22Rv1 (cell line): ENCODE measurements around the gene ZNF860.

ENCODE experiments used
- CTCF ChIP-seq: fragments of 450-650 bp; IDR thresholded peaks from 2 replicates; pipeline ENCODE4 v1.5.1; 2017; ENCODE audit warnings: mild to moderate bottlenecking
- ZFX ChIP-seq: fragments of 450-650 bp; IDR thresholded peaks from 2 replicates; pipeline ENCODE4 v1.6.1; 2017; ENCODE audit warnings: antibody characterized with exemption, borderline replicate concordance

GRCh38 chr3:32017286-32017685, 35.7 kb downstream of the ZNF860 start:
- TF ChIP-seq CTCF (no peak), ZFX (no peak)
